GM18951 (cell line): ENCODE measurements around the gene DUSP2.

Source experiments
- POLR2A ChIP-seq: IDR thresholded peaks from 4 replicates; pipeline ENCODE4 v1.6.1; 2011; ENCODE audit warnings: mild to moderate bottlenecking; ENCODE audit not compliant: insufficient read length, insufficient read depth; ENCODE audit errors: extremely low read depth
- in situ Hi-C: fragments of 300-500 bp; cut with MboI; formaldehyde crosslinking; loops from one replicate; pipeline ENCODE4 v1.12.0; 2022; ENCODE audit warnings: low sequenced_read_pairs, mixed read lengths, inconsistent platforms; ENCODE audit not compliant: unreplicated experiment

DUSP2 gene

GRCh38 chr2:96109361-96109680, 35.9 kb downstream of the DUSP2 start:
- TF ChIP-seq POLR2A = no peak
- in situ Hi-C loops = no loop called here

GRCh38 chr2:96108541-96109360, 36.5 kb downstream of the DUSP2 start:
- no peak for TF ChIP-seq POLR2A
- in situ Hi-C loops = no loop called here

- no peak for TF ChIP-seq POLR2A
- in situ Hi-C loops = no loop called here
Observed at GRCh38 chr2:96108151-96108540, 37.1 kb downstream of the DUSP2 start.

DNA sequence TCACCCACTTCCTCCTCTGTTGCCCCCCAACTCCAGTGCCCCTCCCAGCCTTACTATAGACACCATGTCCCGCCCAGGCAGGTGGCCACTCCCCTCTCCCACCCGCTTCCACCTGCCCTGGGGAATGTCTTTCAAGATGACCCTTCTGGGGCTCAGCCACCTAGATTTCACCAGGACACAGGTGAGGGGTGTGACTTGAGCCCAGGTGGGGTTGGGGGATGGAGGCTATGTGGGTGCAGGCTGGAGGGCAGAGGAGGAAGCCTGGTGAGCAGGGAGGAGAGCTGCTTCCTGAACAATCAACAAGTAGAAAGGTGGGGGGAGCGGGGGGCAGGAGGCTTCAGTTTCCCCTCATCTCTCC, 37.6 kb downstream of the DUSP2 start:
- in situ Hi-C loops = no loop called here
- TF ChIP-seq POLR2A = no peak

DNA sequence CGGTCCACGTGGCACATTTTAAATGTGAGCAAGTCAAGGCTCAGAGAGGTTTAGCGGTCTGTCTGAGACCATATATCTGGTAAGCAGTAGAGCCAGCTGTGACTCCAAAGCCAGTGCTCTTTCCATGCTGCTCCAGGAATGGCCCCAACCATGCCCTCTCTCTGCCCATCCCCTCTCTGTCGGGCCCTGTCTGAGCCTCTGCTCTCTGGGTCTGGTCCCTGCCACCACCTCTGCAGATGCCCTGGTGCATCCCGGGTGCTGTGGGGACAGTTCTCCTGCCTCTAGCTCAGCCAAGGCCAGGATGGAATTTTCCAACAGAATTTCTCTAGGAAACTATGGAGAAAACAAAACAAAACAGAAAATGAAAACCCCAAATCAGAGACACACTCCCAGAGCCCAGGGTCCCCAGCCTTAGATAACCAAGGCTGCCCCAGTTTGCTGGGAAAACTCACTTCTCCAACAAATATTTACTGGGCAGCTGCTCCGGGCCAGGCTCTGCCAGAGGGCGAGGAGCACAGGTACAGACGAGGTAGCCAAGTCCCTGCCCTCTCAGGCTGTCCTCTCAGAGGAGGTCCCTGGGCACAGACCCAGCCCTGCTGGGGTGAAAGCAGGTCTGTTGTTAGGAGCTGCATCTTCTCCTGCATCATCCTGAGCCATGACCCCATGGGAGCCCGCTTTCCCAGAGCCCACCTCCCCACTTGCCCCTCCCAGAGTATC, 38.1 kb downstream of the DUSP2 start:
- in situ Hi-C loops = no loop called here
- TF ChIP-seq POLR2A = no peak

GRCh38 chr2:96105994-96106715, 39.1 kb downstream of the DUSP2 start:
- no peak for TF ChIP-seq POLR2A
- in situ Hi-C loops = no loop called here

DNA sequence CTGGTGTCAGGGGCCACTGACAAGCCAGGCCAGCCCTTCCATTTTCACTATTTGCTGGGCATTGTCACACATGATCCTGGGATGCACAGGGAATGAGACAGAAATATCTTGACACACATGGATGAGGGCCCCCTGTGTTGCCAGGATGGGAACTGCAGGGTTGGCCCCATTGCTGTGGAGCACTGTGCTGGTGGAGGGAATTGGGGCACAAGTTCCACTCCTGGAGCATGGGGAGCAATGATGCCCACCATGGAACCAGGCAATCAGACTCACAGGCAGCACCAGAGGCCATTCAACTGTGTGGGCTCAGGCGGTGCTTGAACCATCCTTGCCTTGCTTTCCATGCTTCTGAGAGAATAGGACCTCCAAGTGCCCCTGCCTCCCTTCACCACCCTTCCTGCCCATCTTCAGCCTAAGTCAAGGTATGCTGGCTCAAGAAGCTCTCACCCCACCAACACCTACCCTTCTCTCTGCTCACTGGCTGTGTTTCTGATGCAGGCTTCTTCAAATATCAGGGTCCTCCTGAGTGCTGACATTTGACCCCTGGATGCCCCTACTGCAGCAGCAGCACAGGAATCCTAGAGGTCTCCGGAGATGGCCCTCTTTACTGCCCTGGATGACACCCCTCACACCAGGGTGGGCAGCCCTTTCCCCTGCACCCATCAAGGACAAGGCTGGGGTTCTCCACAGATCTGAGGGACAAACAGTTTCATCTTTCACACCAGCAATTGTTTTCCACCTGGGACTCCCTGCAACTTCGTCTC, 39.9 kb downstream of the DUSP2 start:
- in situ Hi-C loops = no loop called here
- TF ChIP-seq POLR2A = no peak

GRCh38 chr2:96104487-96104861, 40.8 kb downstream of the DUSP2 start:
- TF ChIP-seq POLR2A = no peak
- in situ Hi-C loops = no loop called here

DNA sequence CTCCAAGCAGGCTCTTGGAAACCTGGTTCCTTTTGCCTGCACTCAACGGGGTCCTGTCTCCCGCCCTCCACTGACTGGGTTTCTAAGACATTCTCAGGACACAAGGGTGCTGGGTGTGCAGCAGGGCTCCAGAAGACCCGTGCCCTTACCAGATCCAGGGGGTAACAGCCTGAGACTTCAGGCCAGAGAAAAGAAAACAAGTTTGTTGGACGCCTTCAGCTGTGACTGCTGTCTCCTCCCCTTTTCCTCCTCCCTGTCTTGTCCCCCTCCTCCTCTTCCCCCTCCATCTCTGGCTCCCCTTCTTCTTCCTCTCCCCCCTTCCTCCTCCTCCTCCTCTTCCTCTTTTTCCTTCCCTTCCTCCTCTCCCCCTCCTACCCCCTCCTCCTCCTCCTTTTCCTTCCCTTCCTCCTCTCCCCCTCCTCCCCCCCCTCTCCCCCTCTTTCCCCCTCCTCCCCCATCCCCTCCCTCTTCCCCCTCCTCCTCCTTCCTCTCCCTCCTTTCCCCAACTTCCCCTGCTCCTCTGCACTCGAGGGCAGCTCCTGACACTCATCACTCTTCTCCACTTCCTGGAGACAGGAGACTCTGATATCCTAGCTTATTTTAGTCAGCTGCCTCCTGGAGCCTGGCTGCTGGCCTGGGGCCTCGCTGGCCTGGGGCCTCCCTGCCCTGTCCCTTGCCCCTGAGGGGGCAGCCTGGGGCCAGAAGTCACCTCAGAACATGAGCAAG, 41.3 kb downstream of the DUSP2 start:
- in situ Hi-C loops = no loop called here
- TF ChIP-seq POLR2A = no peak

DNA sequence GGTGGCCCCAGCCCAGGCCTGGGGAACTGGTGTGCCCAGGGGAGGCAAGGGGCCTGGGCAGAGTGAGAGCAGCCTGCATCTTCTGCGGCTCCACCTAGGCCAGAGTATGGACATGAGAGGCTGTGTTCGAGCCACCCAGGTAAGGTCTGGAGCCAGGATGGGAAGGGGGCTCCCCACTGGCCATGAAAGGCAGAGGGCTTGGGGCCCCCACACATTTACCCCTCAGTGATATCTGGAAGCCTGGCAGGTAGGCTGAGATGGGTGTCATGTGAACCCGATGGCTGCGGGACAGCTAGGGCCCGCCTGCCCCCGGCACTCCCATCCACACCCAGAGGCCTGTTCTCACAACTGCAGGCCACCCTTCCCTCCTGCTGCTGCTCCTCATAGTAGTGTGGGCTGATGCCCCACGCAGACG, 42.0 kb downstream of the DUSP2 start:
- no peak for TF ChIP-seq POLR2A
- in situ Hi-C loops = no loop called here

DNA sequence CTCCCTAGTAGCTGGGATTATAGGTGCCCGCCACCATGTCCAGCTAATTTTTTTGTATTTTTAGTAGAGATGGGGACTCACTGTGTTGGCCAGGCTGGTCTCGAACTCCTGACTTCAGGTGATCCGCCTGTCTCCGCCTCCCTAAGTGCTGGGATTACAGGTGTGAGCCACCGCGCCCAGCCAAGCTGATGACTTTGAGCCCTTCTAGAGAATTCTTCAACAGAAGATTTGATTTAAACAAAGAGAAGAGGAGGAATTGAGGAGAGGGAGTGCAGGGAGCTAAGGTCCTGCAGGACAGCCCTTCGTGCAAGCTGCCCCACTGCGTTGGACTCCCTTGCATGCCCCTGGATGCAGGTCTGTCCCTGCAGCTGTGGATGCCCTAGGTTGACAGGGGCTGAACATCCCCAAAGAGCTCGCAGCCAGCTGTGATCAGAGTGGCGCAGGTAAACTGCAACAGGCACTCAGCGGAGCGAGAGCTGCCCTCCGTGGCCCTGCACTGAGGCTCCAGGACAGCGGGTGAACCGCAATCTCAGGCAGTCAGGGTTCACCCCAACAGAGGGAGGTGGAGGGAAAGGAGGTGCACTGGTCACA, 42.5 kb downstream of the DUSP2 start:
- TF ChIP-seq POLR2A = no peak
- in situ Hi-C loops = no loop called here

GRCh38 chr2:96100893-96101304, 44.3 kb downstream of the DUSP2 start:
- in situ Hi-C loops = no loop called here
- no peak for TF ChIP-seq POLR2A
